ENCODE results near the gene TSPO. TPM values are rescaled to one million over a fixed set of nuclear protein-coding genes. Genes with fewer than 3 reads are reported as not detected.

TSPO gene
- total and polyA plus RNA-seq, 9 of the 15 experiments (the other 6 are each of a cell fraction or from before 2014, with no cell fraction given): 4.9 to 126 (median 25.3) TPM

GRCh38 chr22:43197271-43197941 is 46.0 kb downstream of the TSPO start:
- no peak for ATAC-seq
- H3K9me1 ChIP-seq (ENCODE audit: control insufficient read depth, insufficient read depth, low read length): no peaks in the 10 kb centered on the region
- intact Hi-C loops (cut with micrococcal nuclease) (no loop called here), in situ Hi-C loops (cut with MboI) (no loop called here)
- H3K79me2 ChIP-seq (ENCODE audit: control insufficient read depth, insufficient read depth, low read length): no peaks in the 10 kb centered on the region
- no peak for FAIRE-seq
- H3K9ac ChIP-seq (ENCODE audit: insufficient read depth in 1 of 2, low read depth in 2 of 2, low read length in 2 of 2): peak overlapping the region in 1 of 2 experiments; percentile 10; a peak in 1 of 4 replicates
- peak overlapping the region; percentile 68 for H2AFZ ChIP-seq (ENCODE audit: low read depth, low read length)
- H4K20me1 ChIP-seq (replicated peaks; ENCODE audit: control insufficient read depth, insufficient read depth, low read length): no peaks in the 10 kb centered on the region
- no peaks in the 10 kb centered on the region for H3K36me3 ChIP-seq (ENCODE audit: control insufficient read depth, insufficient read depth, low read length)
- 38% methylated on average over 15 of the region's 22 CpGs for WGBS (ENCODE audit: insufficient coverage, low coverage, missing lambda C conversion rate)
- peaks cover 0 to 3% of the 10 kb centered on the region in 2 experiments; a peak in 1 of 5 replicates for H3K4me1 ChIP-seq (replicated peaks in 1 of 2; ENCODE audit: control insufficient read depth in 2 of 2, insufficient read depth in 2 of 2, low read length in 2 of 2)
- H3K27me3 ChIP-seq (ENCODE audit: control insufficient read depth in 2 of 2, insufficient read depth in 2 of 2, low read length in 2 of 2): peaks cover 0 to 11% of the 10 kb centered on the region in 2 experiments; a peak in 2 of 5 replicates
- no peak overlapping the region for H3K27ac ChIP-seq (ENCODE audit: extremely low read depth, low read depth, low read length)
- CTCF ChIA-PET (ENCODE audit: low intra/inter-chr PET ratio): no interaction called here
- no peak overlapping the region for H3K4me2 ChIP-seq (ENCODE audit: insufficient read depth, low read length)
- TF ChIP-seq HDAC1 (IDR thresholded peaks at IDR 0.05) (no peak), CXXC5 (CRISPR knock-in tag; IDR thresholded peaks at IDR 0.05) (no peak), BCOR (IDR thresholded peaks at IDR 0.05) (no peak), TSHZ1 (CRISPR knock-in tag; IDR thresholded peaks at IDR 0.05) (no peak), YY1 (IDR thresholded peaks at IDR 0.05; ENCODE audit: borderline replicate concordance in 1 of 3, control insufficient read depth in 1 of 3, extremely low read depth in 1 of 3, insufficient read depth in 3 of 3, insufficient read length in 1 of 3, insufficient replicate concordance in 2 of 3, low read depth in 1 of 3, low read length in 2 of 3) (no peak), ZNF707 (CRISPR knock-in tag; conservative IDR thresholded peaks at IDR 0.05) (no peak)
- POLR2A ChIA-PET: interaction anchor here (0.6 to 0.8 kb wide), 4 partner anchors 10 to 197 kb away, joined by 3 to 4 read pairs (median 3); no protein-coding TSS in a partner anchor
- H3K9me3 ChIP-seq (replicated peaks; ENCODE audit: control insufficient read depth, insufficient read depth, low read depth, low read length): no peaks in the 10 kb centered on the region
- DNase-seq (ENCODE audit: extremely low read depth in 1 of 4, low spot score in 3 of 4): no peak
- no peak overlapping the region for H3K4me3 ChIP-seq
- no TSS peak for BruUV-seq (replicated peaks)
